NCI-H748 treated with DMSO at 0.1 percent for 48 hours (cell line): ENCODE measurements around the gene SLC9C1.

Experiments used
- DNase-seq: peaks from one replicate; lab custom pipeline; 2025; lab: John Stamatoyannopoulos, UW

Gene SLC9C1

GRCh38 chr3:112293368-112294321, at the start of gene SLC9C1:
Gene SLC9C1, minus strand, starts transcription at chr3:112294216. Its CDS starts 7,425 bp downstream, at chr3:112286791.
- peak; percentile 38 for DNase-seq

DNA sequence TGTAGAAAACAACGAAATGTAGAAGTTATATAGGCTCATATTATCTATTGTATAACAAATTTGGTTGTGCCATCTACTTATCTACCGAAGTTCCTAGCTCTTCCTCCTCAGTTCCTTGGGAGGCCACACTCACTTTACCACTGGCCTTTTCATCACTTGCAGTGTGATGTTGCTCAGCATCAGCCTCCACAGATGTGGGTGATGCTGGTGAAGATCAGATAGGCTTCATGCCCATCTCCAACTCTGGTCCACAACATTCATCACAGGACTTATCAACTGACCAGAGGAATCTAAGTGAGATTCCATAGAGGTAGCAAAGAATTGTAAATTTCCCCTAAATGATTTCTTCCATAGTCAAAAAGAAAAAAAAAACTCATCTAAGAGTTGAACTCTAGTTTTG, 47.4 kb upstream of the SLC9C1 start:
- DNase-seq: no peak

DNA sequence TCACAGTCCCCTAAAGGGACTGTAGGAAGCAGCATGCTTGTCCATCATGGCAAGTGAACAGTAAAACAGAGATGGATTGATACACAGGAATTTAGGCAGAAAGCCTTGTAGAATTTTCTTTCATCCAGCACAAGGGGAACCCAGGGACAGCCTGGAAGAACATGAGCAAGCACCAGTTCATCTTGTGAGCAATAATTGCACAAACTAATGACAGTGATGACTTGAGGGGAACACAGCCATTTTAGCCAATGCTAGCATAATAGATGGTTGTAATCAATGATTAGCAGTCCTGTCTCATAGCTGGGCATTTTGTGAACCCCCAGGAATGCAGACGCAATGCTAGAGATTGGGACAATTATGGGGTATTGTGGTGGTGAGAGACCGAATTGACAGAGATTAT, 45.6 kb upstream of the SLC9C1 start:
- DNase-seq: no peak

DNA sequence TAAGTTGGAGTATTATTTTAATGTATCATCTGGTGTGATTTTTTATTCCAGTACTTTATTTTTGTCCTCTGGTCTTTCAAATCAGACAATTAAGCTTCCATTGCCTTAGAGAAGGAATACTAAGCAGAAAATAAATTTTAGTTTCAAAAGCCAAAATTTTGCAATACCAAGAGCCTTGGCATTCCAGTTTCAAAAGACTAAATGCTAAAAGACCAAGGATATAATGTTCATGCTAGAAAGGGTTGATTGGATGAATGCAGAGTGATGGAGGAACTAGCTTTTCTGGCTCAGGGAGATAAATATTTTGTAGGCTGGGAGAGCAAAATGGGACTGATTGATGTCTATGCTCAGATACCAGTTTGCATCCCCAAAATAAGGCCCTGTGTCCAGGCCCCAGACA, 45.1 kb upstream of the SLC9C1 start:
- no peak for DNase-seq

GRCh38 chr3:112338727-112339056, 44.7 kb upstream of the SLC9C1 start:
- no peak for DNase-seq

DNA sequence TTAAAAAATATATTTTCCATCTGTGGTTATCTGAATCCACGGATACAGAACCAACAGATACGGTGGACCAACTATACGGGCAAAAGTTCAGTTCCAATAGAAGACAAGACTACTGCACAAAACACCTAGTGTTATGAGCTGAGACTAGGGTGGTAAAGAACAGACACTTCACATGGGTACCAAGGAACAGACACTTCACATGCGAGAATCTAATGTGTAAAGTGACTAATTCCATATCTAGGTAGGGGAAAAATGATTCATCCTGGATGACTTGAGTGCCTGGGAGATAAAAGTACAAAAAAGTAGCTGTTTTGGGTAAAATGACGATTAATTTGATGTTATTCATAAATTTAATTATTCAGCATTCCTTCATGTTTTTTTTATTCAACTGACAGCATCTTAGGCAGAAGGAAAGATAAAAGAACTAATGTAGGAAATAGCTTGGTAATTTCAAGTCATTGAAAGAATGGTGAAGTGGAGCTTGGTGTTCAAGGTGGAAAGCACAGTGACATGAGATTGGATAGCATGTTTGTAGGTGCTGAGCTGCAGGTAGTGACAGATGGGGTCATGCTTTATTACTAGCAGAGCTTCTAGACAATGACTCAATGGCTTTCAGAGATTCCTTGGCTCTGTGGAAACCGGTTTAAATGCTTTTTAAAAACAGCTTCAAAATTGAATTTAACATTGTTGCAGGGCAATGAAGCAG, 44.2 kb upstream of the SLC9C1 start:
- DNase-seq: no peak

DNA sequence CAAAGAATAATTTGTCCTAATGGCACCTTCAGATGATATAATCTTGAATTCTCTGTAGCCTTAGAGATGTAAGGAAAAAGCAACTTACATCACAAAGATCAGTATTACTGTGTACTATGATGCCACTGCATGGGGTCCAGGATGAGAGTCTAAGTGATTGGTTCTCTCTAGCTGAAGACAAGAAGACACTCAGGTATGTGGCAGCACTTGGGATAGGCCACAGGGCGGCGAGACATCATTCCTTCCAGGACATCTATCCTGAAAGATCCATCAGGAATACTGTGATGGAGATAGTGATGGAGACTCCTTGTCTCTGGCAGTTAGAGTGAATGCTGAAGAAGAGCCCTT, 41.4 kb upstream of the SLC9C1 start:
- DNase-seq: no peak

DNA sequence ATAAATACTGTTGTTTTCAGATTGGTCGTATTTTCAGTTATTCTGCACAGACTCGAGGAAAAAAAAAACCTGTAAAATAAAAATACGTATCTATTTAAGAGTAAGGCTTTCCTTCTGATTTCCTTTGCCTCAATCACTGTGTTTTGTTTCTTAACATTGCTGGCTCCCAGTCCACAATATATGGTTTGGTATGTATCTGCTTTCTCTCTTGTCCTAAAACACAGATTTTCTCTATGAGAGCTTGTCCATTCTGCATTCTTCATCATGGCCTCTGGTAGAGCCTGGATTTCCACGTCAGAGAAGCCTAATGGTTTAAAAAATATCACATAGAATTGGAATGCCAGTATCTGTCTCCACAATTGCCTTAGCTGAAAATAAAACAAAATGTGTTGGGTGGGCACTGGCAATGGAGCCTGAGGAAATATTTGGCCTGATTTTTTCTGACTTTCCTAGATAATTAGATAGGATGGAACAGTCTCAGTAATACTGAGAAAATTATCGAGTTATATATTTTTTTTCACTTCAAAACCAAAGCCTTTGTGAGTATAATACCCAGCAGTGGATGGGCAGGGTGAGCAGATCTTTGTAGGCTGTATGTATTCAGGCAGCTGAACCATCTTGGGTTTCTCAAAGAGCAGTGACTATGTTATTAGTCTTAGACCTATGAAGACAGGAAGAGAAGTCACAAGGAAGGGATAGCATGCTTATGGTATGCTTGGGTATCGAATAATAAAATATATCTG, 40.8 kb upstream of the SLC9C1 start:
- no peak for DNase-seq

- peak; percentile 41 for DNase-seq
Measured at GRCh38 chr3:112333381-112334317, 39.6 kb upstream of the SLC9C1 start.

- DNase-seq: peak; percentile 41
Measured at GRCh38 chr3:112333002-112333380, 39.0 kb upstream of the SLC9C1 start, which contains the start of gene CD200. Gene CD200, plus strand, starts transcription at chr3:112333156. Its CDS starts 57 bp downstream, at chr3:112333213.

DNA sequence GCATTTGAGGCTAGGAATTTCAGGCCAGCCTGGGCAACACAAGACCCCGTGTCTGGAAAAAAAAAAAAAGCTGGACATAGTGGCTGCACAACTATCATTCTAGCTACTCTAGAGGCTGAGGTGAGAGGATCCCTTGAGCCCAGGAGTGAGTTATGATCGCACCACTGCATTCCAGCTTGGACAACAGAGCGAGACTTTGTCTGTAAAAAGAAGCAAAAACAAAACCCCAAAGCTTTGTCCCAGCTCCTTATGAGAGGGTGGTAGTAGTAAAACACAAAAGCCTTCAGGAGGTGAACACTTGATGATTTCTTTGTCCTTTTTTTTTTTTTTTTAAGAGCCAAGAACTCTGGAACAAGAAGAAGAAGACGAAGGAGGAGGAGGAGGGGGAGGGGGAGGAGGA, 37.8 kb upstream of the SLC9C1 start:
- no peak for DNase-seq

DNA sequence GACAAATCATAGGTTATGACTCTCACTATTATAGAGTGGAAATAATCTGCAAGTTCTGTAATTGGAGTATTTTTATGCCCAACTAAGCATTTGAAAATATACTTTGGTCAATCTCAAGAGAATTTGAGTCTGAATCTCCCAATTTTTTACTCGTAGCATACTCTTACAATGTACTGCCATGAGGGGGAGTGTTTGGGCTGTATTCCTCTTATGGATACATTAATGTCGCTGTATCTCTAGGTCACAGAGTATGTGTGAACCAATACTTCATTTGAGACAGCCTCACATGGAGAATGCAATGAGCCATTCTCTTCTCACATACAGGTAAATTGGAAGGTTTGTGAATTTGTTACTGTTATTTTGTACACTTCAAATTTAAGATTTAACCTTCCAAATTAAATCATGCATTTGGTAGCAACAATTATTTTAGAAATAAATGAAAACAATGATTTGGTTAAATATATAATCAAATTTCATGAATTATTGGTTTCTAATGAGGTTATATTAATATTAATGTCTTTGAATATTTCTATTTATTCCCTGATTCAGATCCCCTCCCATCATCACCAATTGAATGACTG, 33.4 kb upstream of the SLC9C1 start:
- peak; percentile 63 for DNase-seq

DNA sequence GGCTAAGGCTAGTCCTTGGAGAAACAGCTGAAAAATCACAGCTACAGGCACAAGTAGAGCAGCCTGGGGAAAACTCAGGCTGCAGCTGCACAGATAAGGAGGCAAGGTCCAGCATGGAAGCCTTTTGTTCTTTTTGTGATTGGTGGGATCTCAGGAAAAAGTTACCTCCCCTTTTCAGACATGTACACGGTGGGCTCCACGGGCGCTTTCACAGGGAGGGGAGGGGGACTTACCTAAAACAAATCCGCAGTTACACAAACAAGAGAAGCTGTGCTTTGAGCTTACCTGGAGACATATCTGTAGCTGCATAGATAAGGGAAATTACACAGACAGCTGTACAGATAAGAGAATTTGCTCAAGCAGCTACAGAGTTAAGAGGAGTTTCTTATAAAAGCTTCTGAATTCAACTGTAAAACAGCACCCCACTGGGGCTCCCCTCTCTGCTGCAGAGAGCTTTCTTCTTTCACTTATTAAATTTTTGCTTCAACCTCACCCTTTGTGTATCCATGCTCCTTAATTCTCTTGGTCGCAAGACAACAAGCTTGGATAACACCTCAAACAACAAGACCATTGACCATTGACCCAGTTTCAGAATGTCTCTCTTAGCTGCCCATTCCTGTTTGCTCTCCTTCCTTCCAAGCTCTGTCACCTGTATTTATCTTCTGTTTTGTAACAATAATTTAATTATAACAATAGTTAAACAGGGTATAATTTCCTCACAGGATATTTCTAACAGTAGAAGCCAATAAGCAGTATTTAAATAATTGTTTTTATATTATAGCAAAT, 28.0 kb upstream of the SLC9C1 start:
- no peak for DNase-seq

DNA sequence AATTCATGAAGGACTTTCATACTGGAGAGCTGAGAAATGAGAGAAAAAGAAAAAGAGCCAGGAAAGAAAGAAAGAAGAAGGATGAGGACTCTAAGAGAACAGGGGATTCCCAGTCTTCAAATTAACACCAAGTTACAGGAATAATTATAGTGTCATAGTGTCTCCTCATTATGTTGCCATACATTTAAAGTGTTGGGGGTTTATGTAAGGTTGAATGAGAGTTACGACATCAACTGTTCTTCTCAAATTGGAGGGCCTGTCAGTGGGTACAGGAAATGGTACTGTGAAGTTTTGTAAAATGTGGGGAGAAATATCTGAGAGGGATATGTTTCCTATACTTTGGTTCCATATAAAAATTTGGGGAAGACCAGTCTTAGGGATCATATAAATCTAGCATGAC, 26.7 kb upstream of the SLC9C1 start:
- no peak for DNase-seq

- no peak for DNase-seq
Measured at GRCh38 chr3:112319516-112320276, 25.7 kb upstream of the SLC9C1 start.

DNA sequence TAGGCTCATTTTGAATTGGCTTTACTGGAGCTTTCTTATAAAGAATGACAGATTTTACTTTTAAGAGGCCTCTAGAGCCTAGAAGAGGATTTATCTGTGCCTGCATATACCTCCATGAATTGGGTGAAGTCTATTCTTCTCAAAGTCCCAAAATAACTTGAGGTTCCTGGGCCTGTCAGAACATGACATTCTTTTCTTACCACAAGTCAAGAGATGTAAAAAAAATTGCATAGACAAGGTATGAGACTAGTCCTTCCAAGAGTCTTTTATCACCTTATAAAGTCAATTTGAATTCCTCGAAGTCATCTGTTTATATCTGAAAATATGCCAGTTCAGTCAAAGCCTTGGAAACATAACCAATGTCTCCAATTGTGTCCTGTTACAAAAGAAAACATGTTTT, 21.8 kb upstream of the SLC9C1 start:
- DNase-seq: no peak

DNA sequence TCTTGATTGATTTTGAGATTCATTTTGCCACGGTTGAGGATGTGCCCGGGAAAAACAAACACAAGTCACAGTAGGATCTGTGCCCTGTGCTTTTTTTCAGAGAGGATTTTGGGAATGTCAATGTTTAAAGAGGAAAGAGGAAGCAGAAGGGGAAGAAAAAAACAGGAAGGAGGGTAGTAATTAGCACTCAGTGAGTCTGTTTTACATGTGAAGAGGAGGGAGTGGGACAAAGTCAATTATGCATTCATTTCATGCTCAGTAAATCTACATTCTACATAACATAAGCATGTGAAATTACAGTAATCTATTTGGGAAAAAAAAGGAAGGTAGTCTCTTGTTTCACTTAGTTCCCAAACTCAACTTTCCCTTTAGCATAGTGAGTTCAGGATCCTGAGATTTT, 20.6 kb upstream of the SLC9C1 start:
- no peak for DNase-seq

- no peak for DNase-seq
Measured at GRCh38 chr3:112308151-112308911, 14.3 kb upstream of the SLC9C1 start.

GRCh38 chr3:112307557-112307956, 13.5 kb upstream of the SLC9C1 start:
- no peak for DNase-seq
